ENCODE measurements around the gene NLRP10.

The NLRP10 gene

GRCh38 chr11:7971846-7972245 is 6.6 kb upstream of the NLRP10 start:
- no peak for DNase-seq

DNA sequence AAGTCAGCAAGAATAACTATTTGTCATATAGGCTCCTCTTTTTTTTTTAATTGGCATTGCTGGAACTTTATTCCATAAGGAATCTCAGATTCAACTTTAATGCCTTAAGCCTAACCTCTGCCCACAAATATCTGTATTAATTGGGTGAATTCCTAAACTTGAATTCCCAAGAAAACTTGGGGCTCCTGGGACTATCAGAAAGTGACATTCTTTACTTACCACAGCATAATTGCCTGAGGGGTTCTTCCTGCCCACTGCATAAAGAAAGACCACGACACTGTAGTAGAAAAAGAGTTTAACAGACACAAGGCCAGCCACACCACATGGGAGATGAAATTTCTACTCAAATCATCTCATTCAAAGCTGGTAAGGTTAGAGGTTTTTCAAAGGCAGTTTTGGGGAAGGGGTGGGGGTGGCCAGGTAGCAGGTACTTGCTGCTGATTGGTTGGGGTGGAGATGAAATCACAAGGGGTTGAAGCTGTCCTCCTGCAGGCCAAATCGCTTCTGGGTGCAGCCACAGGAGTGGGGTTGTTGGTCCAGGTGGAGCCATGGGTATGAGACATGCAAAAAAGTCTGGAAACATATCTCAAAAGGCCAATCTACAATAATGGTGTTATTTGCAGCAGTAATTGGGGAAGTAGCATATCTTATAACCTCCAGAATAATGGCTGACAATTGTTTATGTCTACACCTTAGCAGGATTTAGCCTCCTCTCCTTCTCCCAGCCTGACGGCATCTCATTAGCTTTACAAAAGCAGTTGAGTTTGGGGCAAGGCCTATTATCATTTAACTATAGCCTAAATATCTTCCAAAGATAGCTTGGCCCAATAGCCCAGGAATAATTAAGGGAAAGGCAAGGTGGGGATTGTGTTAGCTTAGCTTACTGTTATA is 4.8 kb upstream of the NLRP10 start:
- no peak for DNase-seq

- DNase-seq, result no peak
These were observed 3.4 kb upstream of the NLRP10 start for GRCh38 chr11:7968686-7969085.

- DNase-seq, result no peak
These were observed 2.6 kb upstream of the NLRP10 start for GRCh38 chr11:7967826-7968225.

DNA sequence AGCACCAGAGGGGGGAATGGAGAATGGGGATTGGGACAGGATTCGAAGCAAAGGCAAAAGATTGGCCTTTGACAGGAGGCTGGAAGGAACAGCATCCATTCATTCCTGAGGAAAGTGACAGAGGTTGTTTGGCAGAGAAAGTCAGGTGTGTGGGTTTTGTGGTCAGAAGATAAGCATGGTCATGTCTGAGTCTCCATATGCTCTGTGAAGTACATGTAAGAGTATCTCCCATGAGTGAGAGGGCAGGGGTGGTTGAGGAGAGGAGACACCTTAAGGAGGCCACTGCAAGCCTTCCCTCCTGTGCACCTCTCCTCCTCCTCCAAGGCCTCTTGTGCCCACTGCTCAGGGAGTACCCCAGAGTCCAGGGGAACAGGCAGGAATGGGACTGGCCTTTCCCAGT is 1.9 kb upstream of the NLRP10 start:
- no peak for DNase-seq

GRCh38 chr11:7964873-7965272 is 374 bp downstream of the NLRP10 start:
- DNase-seq, result no peak

DNA sequence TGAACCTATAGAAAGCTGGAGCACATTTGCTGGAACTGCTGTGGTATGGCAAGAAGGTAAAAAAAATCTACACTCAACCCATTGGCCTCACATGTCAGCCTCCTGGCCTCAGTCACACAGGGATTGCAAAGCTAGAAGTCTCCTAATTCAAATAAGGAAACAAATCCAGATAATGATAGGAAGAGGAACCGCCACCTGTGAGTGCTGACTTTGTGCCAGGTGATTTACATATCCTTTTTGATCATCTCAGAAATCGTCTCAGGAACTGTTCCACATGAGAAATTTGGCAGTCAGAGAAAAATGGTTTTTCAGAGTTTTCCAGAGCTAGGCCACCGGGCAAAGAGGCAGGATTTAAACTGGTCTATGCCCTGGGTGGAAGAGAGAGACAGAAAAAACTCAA is 986 bp downstream of the NLRP10 start:
- no peak for DNase-seq

DNA sequence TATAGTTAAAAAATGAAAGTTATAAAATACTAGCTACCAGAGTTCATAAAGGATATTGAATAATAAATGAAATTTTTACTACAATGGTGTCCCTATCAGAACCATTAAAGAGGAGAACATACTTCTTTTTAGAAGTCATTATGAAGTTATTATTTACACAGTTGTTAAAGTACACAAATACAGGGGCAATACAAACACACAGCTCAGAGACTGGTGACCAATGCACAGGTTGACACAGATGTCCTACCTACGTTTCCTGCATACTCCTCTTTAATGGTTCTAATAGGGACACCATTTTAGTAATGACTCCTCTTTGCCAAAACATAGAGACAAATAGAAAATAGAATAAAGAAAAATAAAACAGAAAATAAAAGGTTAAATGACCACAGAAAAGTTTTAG is 10.1 kb downstream of the NLRP10 start:
- no peak for DNase-seq

DNA sequence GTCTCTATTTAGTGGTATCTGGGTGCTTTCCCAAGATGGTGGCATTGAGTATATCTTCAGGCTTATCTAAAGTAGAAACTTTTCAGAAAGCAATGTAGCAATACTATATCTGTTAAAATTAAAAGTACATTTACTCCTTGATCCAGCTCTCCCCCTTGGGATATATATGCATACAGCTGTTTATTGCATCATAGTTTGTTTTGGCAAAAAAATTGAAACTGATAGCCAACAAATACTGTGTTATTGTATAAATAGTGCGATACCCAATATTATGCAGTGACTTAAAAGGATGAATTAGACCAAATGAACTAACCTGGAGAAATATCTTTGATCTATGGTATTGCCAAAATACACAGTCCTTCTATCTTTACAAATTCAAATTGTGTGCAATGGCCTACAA is 15.3 kb downstream of the NLRP10 start:
- no peak for DNase-seq

DNA sequence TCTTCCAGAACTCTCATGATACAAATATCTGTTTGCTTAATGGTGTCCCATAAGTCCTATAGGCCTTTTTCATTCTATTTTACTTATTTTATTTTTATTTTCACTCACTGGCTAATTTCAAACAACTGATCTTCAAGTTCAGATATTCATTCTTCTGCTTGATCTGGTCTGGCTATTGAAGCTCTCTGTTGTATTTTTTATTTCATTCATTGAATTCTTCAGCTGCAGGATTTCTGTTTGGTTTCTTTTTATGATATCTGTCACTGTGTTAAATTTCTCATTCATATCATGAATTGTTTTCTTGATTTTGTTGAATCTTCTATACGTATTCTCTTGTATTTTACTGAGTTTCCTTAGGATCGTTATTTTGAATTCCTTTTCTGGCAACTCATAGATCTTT is 21.1 kb downstream of the NLRP10 start:
- no peak for DNase-seq

DNA sequence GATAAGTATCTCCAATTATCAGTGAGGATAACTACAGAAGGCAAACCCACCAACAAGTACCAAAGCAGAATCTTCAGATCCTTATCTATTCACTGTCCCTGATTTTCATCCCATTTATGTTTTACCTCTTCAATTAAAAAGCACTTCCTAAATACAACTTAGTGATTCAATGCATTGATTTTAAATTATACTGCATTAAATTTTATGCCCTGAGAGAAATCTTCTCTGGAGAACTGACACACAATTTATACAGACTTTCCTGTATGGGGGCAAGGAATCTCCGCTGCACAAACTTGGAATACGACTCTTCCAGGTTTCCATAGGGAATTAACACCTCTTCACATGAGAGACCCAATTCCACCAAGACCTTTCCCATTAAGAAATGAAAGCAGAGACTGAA is 23.6 kb downstream of the NLRP10 start, which contains the start of gene OR10A3:
OR10A3 (minus strand) TSS at position 101 of the 400 bp plus-strand sequence. CDS start 2,188 bp downstream, outside the sequence.
- DNase-seq, result no peak

GRCh38 chr11:7941146-7941545 is 24.1 kb downstream of the NLRP10 start:
- DNase-seq, result no peak

- DNase-seq, result no peak
These were observed 28.6 kb downstream of the NLRP10 start for GRCh38 chr11:7936615-7937014.

- no peak for DNase-seq
These were observed 34.1 kb downstream of the NLRP10 start, which contains the start of gene OR10A6 for GRCh38 chr11:7931168-7931567. Gene OR10A6 (minus strand): TSS chr11:7931268. CDS start chr11:7928662, 2,606 bp downstream.

DNA sequence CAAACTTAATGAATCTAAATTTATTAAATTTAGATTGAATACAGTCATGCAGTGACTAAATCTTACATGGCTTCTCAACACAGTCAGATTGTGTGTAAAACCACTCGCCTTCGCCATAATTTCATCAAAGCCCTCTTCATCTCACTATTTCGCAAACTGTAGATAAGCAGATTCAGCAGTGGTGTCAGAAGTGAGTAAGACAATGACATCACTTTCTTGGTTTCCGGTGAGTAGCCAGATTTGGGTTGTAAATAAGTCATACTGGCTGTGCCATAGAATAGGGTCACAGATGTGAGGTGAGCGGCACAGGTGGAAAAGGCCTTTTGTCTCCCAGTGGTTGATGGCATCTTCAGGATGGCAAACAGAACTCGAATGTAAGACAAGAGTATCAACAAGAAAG is 37.6 kb downstream of the NLRP10 start:
- no peak for DNase-seq

DNA sequence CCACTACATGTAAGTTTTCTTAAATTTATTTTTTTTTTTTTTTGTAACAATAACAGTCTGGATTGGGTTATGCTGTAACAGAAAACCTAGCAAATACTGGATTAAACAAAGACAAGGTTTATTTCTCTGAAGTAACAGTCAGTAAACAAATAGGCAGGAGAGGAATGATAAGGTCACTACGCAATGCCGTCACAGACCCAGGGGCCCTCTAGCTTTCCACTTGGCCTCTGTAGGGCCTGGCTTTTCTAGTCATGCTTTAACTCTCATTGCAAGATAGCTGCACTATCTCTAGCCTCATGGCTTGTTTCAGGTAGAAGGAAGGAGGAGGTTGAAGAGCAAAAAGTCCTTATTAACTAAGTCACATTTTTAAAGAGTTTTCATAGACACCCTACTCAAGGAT is 40.7 kb downstream of the NLRP10 start:
- no peak for DNase-seq

GRCh38 chr11:7918141-7918540 is 47.1 kb downstream of the NLRP10 start:
- no peak for DNase-seq

Measured in NCI-H2081 (cell line).